Hepatocyte (in vitro differentiated cells): ENCODE measurements around the gene FAM221B.

ENCODE experiments used
- CTCF ChIP-seq: fragments of 200-600 bp; sonication (generic); IDR thresholded peaks from 2 replicates; pipeline ENCODE4 v1.5.1; 2016; ENCODE audit warnings: antibody characterized with exemption, mild to moderate bottlenecking; ENCODE audit not compliant: poor library complexity
- EZH2 ChIP-seq: fragments of 200-600 bp; sonication (generic); IDR thresholded peaks from 2 replicates; pipeline ENCODE4 v1.6.1; 2016; ENCODE audit warnings: antibody characterized with exemption, mild to moderate bottlenecking, borderline replicate concordance

GRCh38 chr9:35826071-35826701, 2.3 kb downstream of the FAM221B start:
- TF ChIP-seq CTCF (peak; percentile 72), EZH2 (no peak)
